Bronchial epithelial cell (primary cell): ENCODE data around the gene ROR2. TPM values are rescaled to one million over a fixed set of nuclear protein-coding genes. Genes with fewer than 3 reads are reported as not detected.

ENCODE experiments used
- DNase-seq: peaks from one replicate; pipeline ENCODE4 v3.0.0-alpha.2; 2010; ENCODE audit warnings: low read depth
- FAIRE-seq: peaks from 2 replicates; lab custom pipeline; 2011; peaks lifted over from hg19 to GRCh38; lab: Jason Lieb, UNC
- H3K27me3 ChIP-seq: 2 replicates; pipeline ENCODE4 v1.5.1; 2011; ENCODE audit warnings: low read length; ENCODE audit not compliant: control insufficient read depth, insufficient read depth
- H3K36me3 ChIP-seq: 2 replicates; pipeline ENCODE4 v1.5.1; 2011; ENCODE audit warnings: low read length; ENCODE audit not compliant: control insufficient read depth, insufficient read depth
- H3K4me3 ChIP-seq: 2 replicates; pipeline ENCODE4 v1.5.1; 2011; ENCODE audit warnings: mild to moderate bottlenecking, low read depth, low read length, control low read depth
- total RNA-seq: library from RNA; depleted of rRNA; stranded (reverse); fragments of >200 nt; gene quantifications from 2 replicates; pipeline ENCODE4 v1.2.1, GENCODE V29; 2014
- TF ChIP-seq, protein P1 (sequence below): IDR thresholded peaks from 2 replicates; pipeline ENCODE4 v1.5.1; 2011; ENCODE audit warnings: mild to moderate bottlenecking, moderate library complexity, low read length, control low read depth, inconsistent platforms; ENCODE audit not compliant: insufficient read depth, severe bottlenecking

The ROR2 gene
- total RNA-seq, 1 donor from 2014 or later = 0.26 TPM

- no peaks in the 10 kb centered on the region for H3K36me3 ChIP-seq
- DNase-seq = peak; percentile 20
- TF ChIP-seq, protein P1, sequence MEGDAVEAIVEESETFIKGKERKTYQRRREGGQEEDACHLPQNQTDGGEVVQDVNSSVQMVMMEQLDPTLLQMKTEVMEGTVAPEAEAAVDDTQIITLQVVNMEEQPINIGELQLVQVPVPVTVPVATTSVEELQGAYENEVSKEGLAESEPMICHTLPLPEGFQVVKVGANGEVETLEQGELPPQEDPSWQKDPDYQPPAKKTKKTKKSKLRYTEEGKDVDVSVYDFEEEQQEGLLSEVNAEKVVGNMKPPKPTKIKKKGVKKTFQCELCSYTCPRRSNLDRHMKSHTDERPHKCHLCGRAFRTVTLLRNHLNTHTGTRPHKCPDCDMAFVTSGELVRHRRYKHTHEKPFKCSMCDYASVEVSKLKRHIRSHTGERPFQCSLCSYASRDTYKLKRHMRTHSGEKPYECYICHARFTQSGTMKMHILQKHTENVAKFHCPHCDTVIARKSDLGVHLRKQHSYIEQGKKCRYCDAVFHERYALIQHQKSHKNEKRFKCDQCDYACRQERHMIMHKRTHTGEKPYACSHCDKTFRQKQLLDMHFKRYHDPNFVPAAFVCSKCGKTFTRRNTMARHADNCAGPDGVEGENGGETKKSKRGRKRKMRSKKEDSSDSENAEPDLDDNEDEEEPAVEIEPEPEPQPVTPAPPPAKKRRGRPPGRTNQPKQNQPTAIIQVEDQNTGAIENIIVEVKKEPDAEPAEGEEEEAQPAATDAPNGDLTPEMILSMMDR = no peak
- peak; percentile 92 for FAIRE-seq
- no peaks in the 10 kb centered on the region for H3K27me3 ChIP-seq
- no peak overlapping the region for H3K4me3 ChIP-seq
Observed at GRCh38 chr9:91663858-91664257, 286.2 kb downstream of the ROR2 start.

- Histone ChIP-seq H3K4me3 (no peak overlapping the region), H3K36me3 (no peaks in the 10 kb centered on the region), H3K27me3 (no peaks in the 10 kb centered on the region)
- TF ChIP-seq, protein P1 = no peak
- no peak for DNase-seq
- no peak for FAIRE-seq
Observed at GRCh38 chr9:91661451-91661850, 288.6 kb downstream of the ROR2 start.

- FAIRE-seq = no peak
- Histone ChIP-seq H3K36me3 (no peaks in the 10 kb centered on the region), H3K4me3 (no peak overlapping the region), H3K27me3 (no peaks in the 10 kb centered on the region)
- DNase-seq = no peak
- TF ChIP-seq, protein P1 = no peak
Observed at GRCh38 chr9:91660521-91660920, 289.5 kb downstream of the ROR2 start.

DNA sequence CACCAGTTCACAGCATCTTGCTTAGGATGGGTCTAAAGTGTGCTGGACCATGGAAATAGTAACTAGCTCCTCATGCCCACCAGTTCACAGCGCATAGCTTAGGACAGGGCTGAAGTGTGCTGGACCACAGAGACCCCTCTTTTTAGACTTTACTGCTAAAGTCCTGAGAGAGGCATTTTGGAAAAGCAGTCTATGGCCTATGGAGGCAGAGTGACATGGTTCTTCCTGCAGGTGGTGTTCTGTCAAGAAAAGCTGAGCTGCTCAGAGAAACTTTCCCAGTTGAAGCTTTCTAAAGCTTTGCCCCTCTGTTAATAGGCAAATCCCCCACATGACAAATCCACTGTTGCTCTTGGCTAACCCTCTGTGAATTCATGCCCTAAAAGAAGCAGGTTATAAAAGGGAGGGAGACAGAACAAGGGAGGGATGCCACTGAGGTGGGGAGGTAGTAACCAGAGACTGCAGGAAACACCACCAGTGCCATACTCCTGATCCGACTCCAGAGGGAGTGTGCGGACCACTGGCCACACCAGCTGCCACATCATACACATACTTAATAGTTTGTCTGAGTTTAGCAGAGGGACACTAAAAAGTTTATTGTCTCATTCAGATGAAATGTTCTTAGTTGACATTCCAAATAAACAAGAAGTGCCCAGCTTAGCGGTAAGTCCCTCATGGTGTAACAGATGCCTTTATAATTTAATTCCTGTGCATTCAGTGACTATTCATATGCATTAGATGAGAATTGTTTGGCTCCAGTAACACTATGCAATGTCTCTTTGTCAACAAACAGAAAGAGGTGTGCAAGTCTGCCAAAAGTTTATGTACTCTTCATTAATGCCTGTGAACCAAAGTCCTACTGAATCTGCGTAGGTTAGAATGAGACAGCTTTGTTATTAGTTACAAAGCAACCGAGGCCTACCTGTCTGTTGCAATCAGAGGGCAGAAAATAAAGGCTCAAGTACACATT, 290.2 kb downstream of the ROR2 start:
- TF ChIP-seq, protein P1 = peak; percentile 66
- Histone ChIP-seq H3K36me3 (no peaks in the 10 kb centered on the region), H3K27me3 (no peaks in the 10 kb centered on the region), H3K4me3 (no peak overlapping the region)
- no peak for FAIRE-seq
- peak; percentile 34 for DNase-seq

- H3K36me3 ChIP-seq = no peaks in the 10 kb centered on the region
- no peak for FAIRE-seq
- TF ChIP-seq, protein P1 = no peak
- no peak overlapping the region for H3K4me3 ChIP-seq
- no peaks in the 10 kb centered on the region for H3K27me3 ChIP-seq
- DNase-seq = no peak
Observed at GRCh38 chr9:91658513-91659105, 291.4 kb downstream of the ROR2 start.
